Activated CD8-positive, alpha-beta memory T cell treated with anti-CD3 and anti-CD28 coated beads, Interleukin-2, amount 50 U/mL, for 24 hours (primary cell): ENCODE data around the gene WWP2.
"Not testable (repeated sequence)": the region's sequence is repeated elsewhere in the genome, so short reads cannot be mapped to it uniquely, and the experiment has no call there.

ENCODE experiments used
- DNase-seq: peaks from one replicate; pipeline ENCODE4 v3.0.0-alpha.2; 2020; ENCODE audit errors: extremely low read depth

WWP2 gene

DNA sequence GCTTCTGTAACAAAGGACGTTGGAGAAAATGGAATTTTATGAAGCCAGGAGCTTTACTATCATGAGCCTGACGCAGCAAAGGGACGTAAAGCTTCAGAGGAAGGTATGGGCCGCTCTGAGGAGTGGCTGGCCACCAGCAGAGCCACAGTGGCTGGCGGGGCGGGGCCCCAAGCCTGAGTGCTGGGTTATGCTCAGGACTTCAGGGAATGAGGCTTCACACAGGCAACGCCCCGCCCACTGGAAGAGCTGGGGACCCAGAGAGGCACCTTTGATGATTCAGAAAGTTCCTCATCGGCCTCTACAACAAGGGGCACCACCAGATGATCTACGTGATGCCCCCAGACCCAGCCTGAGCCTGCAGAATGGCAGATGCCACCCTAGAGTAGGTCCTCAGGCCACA lies 16.2 kb upstream of the WWP2 start:
- no peak for DNase-seq

DNA sequence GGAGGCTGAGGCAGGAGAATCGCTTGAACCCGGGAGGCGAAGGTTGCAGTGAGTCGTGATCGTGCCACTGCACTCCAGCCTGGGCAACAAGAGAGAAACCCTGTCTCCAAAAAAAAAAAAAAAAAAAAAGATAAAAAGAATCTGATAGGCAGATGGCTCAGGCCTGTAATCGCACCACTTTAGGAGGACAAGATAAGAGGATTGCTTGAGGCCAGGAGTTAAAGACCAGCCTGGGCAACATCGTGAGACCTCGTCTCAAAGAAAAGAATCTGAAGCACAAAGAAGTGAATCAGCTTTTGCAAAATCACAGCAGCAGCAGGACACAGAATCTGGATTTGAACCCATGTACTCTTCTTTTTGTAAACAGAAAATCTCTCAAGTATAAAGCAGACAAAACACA lies 15.0 kb upstream of the WWP2 start:
- no peak for DNase-seq

DNA sequence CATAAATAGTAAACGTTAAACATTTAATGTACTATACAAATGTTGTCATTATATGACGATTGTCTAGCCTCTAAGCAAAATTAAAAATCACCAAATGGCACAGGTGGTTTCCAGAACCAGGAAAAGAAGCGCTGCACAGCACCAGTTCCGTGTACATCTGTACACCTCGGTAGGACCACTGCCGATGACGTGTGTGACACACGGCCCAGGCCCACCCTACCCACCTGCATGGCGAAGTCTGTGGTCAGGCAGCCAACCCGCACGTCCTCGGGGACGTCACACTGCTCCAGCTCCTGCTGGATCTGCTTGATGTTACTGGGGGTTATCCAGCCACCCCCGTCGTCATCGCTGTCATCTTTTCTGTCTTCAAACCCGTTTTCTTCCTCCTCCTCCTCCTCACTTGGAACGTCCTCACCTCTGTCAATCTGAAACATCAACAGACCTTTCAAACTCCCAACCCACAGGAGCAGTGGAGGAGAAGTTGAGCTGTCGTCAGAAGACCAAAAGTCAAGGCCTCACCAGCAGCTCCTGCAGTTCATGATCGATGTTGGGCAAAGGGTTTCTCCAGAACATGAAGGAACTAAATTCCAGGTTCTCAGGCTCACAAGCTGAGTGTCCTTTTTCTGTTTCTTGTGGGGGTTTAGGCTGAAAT lies 13.3 kb upstream of the WWP2 start:
- DNase-seq = no peak

- DNase-seq = no peak
Observed at GRCh38 chr16:69754143-69754468, 8.0 kb upstream of the WWP2 start.

- DNase-seq = peak; percentile 86
Observed at GRCh38 chr16:69754469-69755310, 7.4 kb upstream of the WWP2 start, which contains the start of gene NOB1. Gene NOB1 (minus strand): TSS chr16:69754926. CDS start chr16:69754910, 16 bp downstream.

DNA sequence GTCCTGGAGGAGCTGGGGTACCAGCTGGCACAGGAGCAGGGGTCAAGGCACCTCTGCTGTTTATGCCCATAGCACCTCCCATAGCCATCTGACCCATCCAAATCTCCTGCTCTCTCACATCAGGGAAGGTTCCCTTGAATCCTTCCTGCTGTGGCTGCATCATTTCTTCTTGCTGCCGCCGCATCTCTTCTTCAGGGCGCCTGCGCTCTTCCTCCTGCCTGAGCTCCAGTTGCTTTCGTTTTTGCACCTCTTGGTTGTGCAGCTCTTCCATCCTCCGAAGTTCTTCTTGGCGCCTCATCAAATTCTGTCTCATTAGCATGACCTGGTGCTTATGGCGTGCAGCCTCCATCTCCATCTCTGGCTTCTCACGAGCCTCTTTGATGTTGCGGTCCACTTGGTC lies 5.4 kb upstream of the WWP2 start:
- DNase-seq = no peak

- DNase-seq = not testable (repeated sequence)
Observed at GRCh38 chr16:69757375-69757774, 4.8 kb upstream of the WWP2 start.

- DNase-seq = no peak
Observed at GRCh38 chr16:69762814-69763598, 874 bp downstream of the WWP2 start.

DNA sequence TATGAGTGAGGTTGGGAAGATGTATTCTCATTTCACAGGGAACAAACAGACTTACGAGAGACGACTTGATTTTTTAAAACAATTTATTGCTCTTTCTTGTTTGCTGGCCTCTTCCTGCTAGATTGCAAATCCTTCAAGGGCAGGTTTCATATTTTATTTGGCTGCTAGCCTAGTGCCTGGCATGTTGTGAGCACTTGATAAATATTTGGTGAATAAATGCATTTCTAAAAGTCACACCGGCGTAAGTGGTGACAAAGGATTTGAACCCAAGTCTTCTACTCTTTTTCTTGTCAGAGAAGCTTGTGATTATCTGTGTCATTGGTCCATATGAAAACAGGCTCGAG lies 1.4 kb downstream of the WWP2 start:
- DNase-seq = no peak

DNA sequence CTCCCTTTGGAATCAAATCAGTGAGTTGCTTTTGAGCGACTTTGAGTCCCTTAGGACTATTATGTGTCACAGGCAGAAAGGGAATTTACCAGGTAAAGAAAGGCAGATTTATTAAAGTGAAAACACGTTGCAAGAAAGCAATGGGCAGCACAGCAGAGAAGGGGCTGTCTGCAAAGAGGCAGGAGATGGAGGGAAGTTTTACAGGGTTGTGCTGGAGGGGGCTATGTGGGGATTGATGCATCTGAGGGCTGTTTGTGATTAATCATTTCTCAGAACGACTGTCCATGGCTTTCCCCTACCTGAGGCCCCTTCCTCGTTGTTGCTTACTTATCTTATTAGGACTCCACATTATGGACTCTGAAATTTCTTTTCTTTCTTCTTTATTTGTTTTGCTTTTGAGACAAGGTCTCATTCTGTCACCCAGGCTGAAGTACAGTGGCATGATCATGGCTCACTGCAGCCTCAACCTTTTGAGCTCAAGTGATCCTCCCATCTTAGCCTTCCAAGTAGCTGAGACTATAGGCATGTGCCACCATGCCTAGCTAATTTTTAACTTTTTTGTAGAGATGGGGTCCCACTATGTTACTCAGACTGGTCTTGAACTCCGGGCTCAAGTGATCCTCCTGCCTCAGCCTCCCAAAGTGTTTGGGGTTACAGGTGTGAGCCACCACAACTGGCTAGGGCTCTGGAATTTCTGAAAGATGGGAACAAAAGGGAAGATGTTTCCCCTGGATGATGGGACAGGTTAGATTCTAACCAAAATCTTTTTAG lies 5.5 kb downstream of the WWP2 start:
- DNase-seq = no peak

- no peak for DNase-seq
Observed at GRCh38 chr16:69768666-69769065, 6.5 kb downstream of the WWP2 start.

DNA sequence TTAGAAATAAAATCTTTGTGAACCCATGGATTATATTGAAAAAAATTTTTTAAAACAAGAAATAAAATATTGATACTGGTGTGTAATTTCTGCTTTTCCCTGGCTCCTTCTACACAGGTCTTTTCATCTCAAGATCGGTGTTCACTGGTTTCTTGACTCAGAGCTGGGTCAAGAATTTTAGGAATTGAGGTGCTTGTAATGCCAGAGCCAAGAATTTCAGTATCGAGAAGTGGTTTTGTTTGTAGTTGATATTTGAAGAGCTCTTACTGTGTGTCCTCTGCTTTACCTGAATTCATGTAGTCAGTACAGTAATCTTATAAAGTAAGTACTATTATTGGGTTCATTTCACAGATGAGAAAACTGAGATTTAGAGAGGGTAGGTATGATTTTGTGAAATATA lies 7.3 kb downstream of the WWP2 start:
- DNase-seq = no peak

DNA sequence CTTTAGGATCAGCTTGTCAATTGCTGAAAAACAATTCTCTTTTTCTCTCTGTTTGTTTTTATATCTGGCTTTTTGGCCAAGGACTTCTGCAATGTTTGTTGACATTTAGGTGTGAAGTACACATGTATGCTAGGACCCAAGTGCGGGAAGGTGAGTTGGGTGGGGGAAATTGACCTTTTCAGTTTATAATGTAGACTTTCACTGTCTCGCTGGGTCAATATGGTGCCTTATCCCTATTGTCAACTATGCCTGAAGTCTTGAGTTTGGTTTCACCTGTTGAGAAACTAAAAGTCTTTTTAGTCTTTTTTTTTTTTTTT lies 9.5 kb downstream of the WWP2 start:
- no peak for DNase-seq

DNA sequence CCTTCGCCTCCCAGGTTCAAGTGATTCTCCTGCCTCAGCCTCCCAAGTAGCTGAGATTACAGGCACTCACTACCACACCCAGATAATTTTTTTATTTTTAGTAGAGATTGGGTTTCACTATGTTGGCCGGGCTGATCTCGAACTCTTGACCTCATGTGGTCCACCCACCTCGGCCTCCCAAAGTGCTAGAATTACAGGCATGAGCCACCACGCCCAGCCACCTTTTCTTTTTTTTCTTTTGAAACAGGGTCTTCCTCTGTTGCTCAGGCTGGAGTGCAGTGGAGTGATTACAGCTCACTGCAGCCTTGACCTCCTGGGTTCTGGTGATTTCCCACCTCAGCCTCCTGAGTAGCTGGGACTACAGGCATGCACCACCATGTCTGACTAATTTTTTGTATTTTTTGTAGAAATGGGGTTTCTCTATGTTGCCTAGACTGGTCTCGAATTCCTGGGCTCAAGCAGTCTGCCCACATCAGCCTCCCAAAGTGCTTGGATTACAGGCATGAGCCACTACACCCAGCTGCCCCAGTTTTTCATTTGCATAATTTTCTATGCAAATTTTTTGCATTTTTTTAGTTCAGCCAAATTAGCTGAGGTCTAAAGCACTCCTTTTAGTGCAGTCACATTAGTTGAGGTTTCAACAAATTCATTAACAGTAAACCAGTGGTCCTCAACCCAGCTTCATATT lies 11.3 kb downstream of the WWP2 start:
- no peak for DNase-seq

GRCh38 chr16:69775563-69775962 lies 13.4 kb downstream of the WWP2 start:
- no peak for DNase-seq

GRCh38 chr16:69779724-69780123 lies 17.6 kb downstream of the WWP2 start:
- no peak for DNase-seq

DNA sequence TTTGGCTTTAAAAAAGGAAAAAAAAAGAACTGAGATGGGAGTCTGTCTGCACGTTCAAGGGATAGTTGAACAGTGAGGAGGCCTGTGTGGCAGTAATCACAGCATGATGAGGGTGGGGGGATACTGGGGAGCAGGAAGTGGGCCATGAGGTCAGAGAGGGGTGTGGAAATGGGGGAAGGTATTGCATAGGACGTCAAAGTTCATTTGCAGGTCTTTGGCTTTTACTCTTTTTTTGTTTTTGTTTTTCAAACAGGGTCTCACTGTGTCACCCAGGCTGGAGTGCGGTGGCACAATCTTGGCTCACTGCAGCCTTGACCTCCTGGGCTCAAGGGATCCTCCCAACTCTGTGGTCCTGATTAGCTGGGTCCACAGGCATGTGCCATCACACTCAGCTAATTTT lies 19.0 kb downstream of the WWP2 start:
- DNase-seq = no peak

- DNase-seq = no peak
Observed at GRCh38 chr16:69784586-69784985, 22.5 kb downstream of the WWP2 start.

DNA sequence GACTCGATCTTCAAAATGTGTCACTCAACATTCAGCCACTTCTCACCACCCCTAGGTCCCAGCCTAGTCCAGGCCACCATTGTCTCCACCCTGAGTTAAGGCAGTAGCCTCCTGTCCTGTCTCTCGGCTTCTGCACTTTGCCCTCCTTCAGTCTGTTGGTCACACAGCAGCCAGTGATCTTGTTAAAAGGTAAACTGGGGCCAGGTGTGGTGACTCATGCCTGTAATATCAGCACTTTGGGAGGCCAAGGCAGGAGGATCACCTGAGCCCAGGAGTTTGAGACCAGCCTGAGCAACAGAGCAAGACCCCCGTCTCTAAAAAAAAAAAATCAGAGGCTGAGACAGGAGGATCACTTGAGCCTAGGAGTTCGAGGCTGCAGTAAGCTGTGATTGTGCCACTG lies 25.8 kb downstream of the WWP2 start:
- DNase-seq = no peak

DNA sequence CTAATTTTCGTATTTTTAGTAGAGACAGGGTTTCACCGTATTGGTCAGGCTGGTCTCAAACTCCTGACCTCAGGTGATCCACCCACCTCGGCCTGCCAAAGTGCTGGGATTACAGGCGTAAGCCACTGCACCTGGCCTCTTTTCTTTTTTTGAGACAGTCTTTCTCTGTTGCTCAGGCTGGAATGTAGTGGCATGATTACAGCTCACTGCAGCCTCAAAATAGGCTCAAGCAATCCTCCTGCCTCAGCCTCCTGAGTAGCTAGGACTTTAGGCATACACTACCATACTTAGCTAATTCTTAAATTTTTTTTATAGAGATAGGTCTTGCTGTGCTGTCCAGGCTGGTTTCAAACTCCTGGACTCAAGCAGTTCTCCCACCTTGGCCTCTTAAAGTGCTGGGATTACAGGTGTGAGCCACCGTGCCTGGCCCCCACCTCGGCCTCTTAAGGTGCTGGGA lies 29.3 kb downstream of the WWP2 start:
- not testable (repeated sequence) for DNase-seq

DNA sequence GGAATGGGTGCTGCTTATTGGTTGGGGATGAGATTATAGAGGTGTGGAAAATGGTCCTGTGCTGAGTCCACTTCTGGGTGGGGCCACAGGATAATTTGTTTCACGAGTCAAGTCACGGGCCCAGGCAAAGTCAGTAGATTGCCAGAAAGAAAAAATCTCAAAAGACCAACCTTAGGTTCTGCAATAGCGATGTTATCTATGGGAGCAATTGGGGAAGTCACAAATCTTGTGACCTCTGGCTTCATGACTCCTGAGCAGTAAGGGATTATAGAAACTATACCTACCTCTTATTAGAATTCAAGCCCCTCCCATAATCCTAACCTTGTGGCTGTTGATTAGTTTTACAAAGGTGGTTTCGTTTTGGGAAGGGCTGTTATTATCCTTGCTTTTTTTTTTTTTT lies 31.4 kb downstream of the WWP2 start:
- no peak for DNase-seq

DNA sequence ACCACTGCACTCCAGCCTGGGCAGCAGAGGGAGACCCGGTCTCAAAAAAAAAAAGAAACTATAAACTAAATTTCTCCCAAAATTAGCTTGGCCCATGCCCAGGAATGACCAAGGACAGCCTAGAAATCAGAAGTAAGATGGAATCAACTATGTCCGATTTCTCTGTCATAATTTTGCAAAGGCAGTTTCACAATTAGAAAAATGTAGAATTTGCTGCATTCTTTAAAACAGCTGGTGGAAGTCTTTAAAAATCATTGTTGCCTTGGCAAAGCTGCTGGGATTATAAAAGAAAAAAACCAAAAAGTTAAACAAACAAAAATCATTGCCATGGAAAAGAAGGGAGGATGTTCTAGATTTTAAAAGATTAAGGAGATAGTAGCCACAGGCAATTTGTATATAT lies 32.4 kb downstream of the WWP2 start:
- no peak for DNase-seq
